Adrenal gland (tissue), 12 donors: ENCODE results near the gene ZMIZ2. TPM values are rescaled to one million over a fixed set of nuclear protein-coding genes. Genes with fewer than 3 reads are reported as not detected.

Experiments used
- DNase-seq, 7 donors: peaks; one replicate each; pipeline ENCODE4 v3.0.0-alpha.2; 2019 to 2020
- H3K27ac ChIP-seq, 5 donors: fragments of 200-600 bp; sonication (generic) in 4 of 5; 1 replicate in 3 of 5; 2 replicates in 2 of 5; pipeline versions ENCODE4 v1.5.1 to v1.8.0; 2016 to 2020; ENCODE audit warnings: mild to moderate bottlenecking in 1 of 5
- H3K27me3 ChIP-seq: fragments of 200-600 bp; 2 replicates; pipeline ENCODE4 v1.8.0; 2021
- H3K36me3 ChIP-seq, 2 donors: fragments of 200-600 bp; replicated peaks in 1 of 2; 1 replicate in 1 of 2; 2 replicates in 1 of 2; pipeline versions ENCODE4 v1.5.1 to v1.8.0; 2018 to 2022
- H3K4me1 ChIP-seq, 2 donors: fragments of 200-600 bp; replicated peaks in 1 of 2; 1 replicate in 1 of 2; 2 replicates in 1 of 2; pipeline versions ENCODE4 v1.5.1 to v1.8.0; 2018 to 2021
- H3K4me3 ChIP-seq, 4 donors: fragments of 200-600 bp; sonication (generic) in 3 of 4; one replicate each; pipeline ENCODE4 v1.5.1; 2016 to 2018
- H3K9me3 ChIP-seq, 3 donors: fragments of 200-600 bp; sonication (generic) in 1 of 3; replicated peaks in 1 of 3; 1 replicate in 2 of 3; 2 replicates in 1 of 3; pipeline versions ENCODE4 v1.5.1 to v1.8.0; 2016 to 2021
- POLR2A ChIP-seq, 2 donors: fragments of 450-650 bp; IDR thresholded peaks; one replicate each; pipeline ENCODE4 v1.6.1; 2017; ENCODE audit warnings: antibody characterized with exemption in 2 of 2, mild to moderate bottlenecking in 2 of 2, moderate library complexity in 1 of 2
- WGBS, 4 donors: extraction: QIAGEN DNeasy Blood & Tissue Kit in 2 of 4; methylation state at CpG; one replicate each; pipeline versions ENCODE4 v1.1.5 to v1.1.7; 2013 to 2017; 5-methylcytosine and 5-hydroxymethylcytosine counted together
- intact Hi-C, 2 donors: fragments of 100-400 bp; cut with DNase I; formaldehyde crosslinking; loops; one replicate each; pipeline versions ENCODE4 v1.14.1 to v1.15.0; 2022 to 2023
- polyA plus RNA-seq, 3 donors: library from polyadenylated mRNA; stranded (reverse); fragments of 200-250 nt in 2 of 3; fragments of 350-450 nt in 1 of 3; fragmentation: Illumina TruSeq in 1 of 3; extraction: RNeasy Lipid Tissue Mini Kit (QIAGEN cat#74804) in 1 of 3; gene quantifications; one replicate each; pipeline ENCODE4 v1.2.3, GENCODE V29; 2013 to 2014
- total RNA-seq, 9 donors: library from RNA; depleted of rRNA in 4 of 9; stranded (reverse); fragments of >200 nt in 4 of 9; fragments of 120-200 nt in 1 of 9; fragmentation: NEBNext Ultra II Directional in 1 of 9; extraction: Animal tissue kit (Norgen Biotek cat#: 25700) in 1 of 9; gene quantifications; one replicate each; pipeline versions ENCODE4 v1.1.0 to v1.2.4, GENCODE V29; 2013 to 2023
- TF ChIP-seq, protein P1 (sequence below), 6 experiments: fragments of 450-650 bp in 4 of 6; fragments of 200-600 bp in 2 of 6; sonication (generic) in 1 of 6; IDR thresholded peaks; 1 replicate in 5 of 6; 2 replicates in 1 of 6; pipeline versions ENCODE4 v1.5.1 to v1.8.0; 2016 to 2021; ENCODE audit warnings: antibody characterized with exemption in 6 of 6, mild to moderate bottlenecking in 2 of 6, moderate library complexity in 1 of 6
- donor health status: healthy with polysubstance abuse.
- donor health status: Bipolar disorder and iron deficiency.
- donor health status: DM: yes; HTN: yes; CAD: no.
- donor health status: DM: no; HTN: no; CAD: no.
- donor health status: DM: no; HTN: no; CAD: no.
- donor health status: DM: yes; HTN: yes; CAD: no.

ZMIZ2 gene
- total and polyA plus RNA-seq, 12 donors: 7.9 to 280 (median 53.7) TPM

DNA sequence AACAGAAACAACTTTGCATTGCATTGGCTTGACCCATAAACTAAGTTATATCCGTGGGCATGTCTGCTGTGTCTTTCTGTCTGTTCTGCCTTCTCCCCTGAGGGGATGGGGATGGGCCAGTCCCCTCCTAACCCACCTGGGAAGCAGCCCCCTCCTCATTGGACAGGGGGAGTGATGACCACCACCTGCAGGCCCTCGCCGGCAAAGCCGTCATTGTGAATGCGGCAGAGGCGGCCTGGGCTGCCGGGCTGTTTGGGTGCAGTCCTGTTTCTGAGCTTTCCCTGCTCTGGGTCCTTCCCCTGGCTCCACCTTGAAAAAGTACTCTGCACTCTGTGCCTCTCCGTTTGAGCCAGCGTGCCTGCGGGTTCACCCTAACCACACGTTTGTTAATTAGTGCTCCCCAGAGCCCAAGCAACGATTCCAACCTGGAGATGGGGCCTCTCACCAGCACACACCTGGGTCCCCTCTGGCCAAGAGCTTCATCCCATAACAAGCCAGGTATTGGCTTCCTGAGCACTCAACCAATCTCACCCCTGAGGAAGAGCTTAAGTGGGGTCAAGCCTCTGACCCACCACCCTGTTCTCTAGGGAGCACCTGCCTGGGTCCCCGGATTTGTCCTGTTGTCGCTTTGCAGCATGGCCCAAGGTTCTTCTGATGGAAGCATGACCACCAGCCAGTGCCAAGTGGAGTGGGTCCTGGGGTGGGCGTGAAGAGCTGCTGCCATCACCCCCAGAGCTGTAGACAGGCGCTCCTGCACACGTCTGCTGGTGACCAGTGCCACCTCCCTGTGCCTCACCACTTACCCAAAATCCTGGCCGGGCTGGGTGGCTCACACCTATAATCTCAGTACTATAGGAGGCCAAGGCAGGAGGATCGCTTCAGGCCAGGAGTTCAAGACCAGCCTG is 39.4 kb upstream of the ZMIZ2 start:
- Histone ChIP-seq H3K4me1 (no peaks in the 10 kb centered on the region), H3K27ac (no peak overlapping the region), H3K36me3 (peaks cover 0 to 14% of the 10 kb centered on the region in 2 donors), H3K9me3 (no peaks in the 10 kb centered on the region), H3K4me3 (no peak overlapping the region), H3K27me3 (no peaks in the 10 kb centered on the region)
- TF ChIP-seq, protein P1, sequence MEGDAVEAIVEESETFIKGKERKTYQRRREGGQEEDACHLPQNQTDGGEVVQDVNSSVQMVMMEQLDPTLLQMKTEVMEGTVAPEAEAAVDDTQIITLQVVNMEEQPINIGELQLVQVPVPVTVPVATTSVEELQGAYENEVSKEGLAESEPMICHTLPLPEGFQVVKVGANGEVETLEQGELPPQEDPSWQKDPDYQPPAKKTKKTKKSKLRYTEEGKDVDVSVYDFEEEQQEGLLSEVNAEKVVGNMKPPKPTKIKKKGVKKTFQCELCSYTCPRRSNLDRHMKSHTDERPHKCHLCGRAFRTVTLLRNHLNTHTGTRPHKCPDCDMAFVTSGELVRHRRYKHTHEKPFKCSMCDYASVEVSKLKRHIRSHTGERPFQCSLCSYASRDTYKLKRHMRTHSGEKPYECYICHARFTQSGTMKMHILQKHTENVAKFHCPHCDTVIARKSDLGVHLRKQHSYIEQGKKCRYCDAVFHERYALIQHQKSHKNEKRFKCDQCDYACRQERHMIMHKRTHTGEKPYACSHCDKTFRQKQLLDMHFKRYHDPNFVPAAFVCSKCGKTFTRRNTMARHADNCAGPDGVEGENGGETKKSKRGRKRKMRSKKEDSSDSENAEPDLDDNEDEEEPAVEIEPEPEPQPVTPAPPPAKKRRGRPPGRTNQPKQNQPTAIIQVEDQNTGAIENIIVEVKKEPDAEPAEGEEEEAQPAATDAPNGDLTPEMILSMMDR (IDR thresholded peaks at IDR 0.05): no peak
- TF ChIP-seq POLR2A (IDR thresholded peaks at IDR 0.05): no peak
- 79 to 89% (median 84%) methylated on average over 10 to 19 of the region's 19 CpGs for WGBS, 4 donors
- intact Hi-C loops: no loop called here
- DNase-seq: no peak

DNA sequence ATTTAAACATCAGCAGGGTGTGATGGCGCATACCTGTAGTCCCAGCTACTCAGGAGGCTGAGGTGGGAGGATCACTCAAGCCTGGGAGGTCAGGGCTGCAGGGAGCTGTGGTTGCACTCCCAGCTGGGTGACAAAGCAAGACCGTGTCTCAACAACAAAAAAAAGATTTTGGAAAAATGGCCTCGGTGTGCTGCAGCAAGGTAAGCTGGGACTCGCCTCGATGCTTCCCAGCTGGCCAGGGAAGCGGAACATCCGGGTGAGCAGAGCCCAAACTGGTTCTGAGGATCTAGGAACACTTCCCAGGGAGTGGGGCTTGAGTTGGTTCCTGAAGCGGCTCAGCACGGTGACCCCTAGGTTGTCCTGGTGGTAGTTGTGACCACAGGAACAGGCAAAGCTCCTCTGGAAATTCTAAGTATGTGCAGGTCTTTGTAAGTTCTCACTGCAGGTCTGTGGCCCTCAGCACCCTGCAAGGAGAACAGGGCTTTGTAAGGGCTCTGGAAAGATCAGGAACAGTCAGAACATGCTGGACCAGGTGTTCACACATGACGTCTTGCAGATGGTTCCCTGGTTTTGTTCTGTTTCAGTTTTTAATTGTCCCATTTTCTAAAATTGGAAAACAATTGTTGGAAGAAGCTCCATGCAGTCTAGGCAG is 38.6 kb upstream of the ZMIZ2 start:
- H3K27ac ChIP-seq: no peak overlapping the region
- intact Hi-C loops: no loop called here
- no peaks in the 10 kb centered on the region for H3K4me1 ChIP-seq
- DNase-seq: no peak
- TF ChIP-seq, protein P1 (IDR thresholded peaks at IDR 0.05): no peak
- no peak for TF ChIP-seq POLR2A (IDR thresholded peaks at IDR 0.05)
- 88 to 95% (median 94%) methylated on average over 9 to 10 of the region's 10 CpGs for WGBS, 4 donors
- peaks cover 0 to 14% of the 10 kb centered on the region in 2 donors for H3K36me3 ChIP-seq
- no peaks in the 10 kb centered on the region for H3K9me3 ChIP-seq
- H3K27me3 ChIP-seq: no peaks in the 10 kb centered on the region
- H3K4me3 ChIP-seq: no peak overlapping the region

DNA sequence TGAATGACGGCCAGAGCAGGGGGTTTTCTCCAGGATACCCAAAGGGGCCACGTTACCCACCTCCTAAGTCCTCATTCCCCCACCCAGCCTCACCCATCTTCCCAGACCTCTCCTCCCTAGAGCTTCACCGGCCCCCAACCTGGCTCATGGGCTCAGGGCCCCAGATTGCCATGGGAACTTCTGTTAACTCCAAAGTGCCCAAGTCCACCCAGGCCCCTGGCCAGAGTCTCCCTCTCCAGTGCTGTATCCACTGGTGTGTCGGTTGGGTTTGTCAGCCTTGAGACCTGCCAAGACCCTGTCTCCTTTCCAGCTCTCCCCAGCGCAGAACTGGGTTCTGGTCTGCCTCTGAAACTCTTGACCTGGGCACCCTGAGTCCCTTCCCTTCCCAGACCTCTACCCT is 37.1 kb upstream of the ZMIZ2 start:
- Histone ChIP-seq H3K9me3 (no peaks in the 10 kb centered on the region), H3K4me3 (no peak overlapping the region), H3K4me1 (no peaks in the 10 kb centered on the region), H3K36me3 (peaks cover 0 to 14% of the 10 kb centered on the region in 2 donors), H3K27ac (no peak overlapping the region), H3K27me3 (no peaks in the 10 kb centered on the region)
- TF ChIP-seq, protein P1 (IDR thresholded peaks at IDR 0.05): no peak
- no peak for TF ChIP-seq POLR2A (IDR thresholded peaks at IDR 0.05)
- DNase-seq: no peak
- intact Hi-C loops: no loop called here
- WGBS, 4 donors: 61 to 73% (median 68%) methylated on average over 5 of the region's 5 CpGs

DNA sequence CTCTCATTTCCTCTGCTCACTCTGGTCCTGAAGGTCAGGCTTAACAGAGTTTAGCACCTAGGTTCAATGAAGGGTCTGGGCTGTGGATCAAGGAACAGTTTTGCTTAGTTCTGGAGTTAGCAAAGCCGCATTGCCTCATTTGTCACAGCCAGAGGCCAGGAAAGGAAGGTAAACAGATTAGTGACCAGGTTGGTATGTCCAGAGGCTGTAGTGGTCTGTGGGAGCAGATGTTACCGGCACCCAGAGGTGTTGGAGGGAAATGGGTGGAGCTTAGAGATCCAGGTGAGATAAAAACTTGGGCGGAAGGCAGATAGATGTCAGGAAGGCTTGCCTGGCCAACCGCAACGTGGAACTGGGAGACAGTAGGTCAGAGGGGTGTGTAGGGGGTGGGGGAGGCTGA is 36.6 kb upstream of the ZMIZ2 start:
- no peak for TF ChIP-seq POLR2A (IDR thresholded peaks at IDR 0.05)
- TF ChIP-seq, protein P1 (IDR thresholded peaks at IDR 0.05): no peak
- no peak for DNase-seq
- Histone ChIP-seq H3K9me3 (no peaks in the 10 kb centered on the region), H3K27me3 (no peaks in the 10 kb centered on the region), H3K4me3 (no peak overlapping the region), H3K27ac (no peak overlapping the region), H3K36me3 (peaks cover 0 to 14% of the 10 kb centered on the region in 2 donors), H3K4me1 (no peaks in the 10 kb centered on the region)
- 50 to 67% (median 56%) methylated on average over 5 of the region's 5 CpGs for WGBS, 4 donors
- intact Hi-C loops: no loop called here
